DMS 273 (cell line): Measurements from ENCODE around the gene PCLO.
A peak's percentile ranks its signal among the peaks of the same experiment; 100 is the strongest.
"Not testable (repeated sequence)": the region's sequence is repeated elsewhere in the genome, so short reads cannot be mapped to it uniquely, and the experiment has no call there.

Source experiments
- DNase-seq: peaks from one replicate; lab custom pipeline; 2025; ENCODE audit not compliant: unreplicated experiment; lab: John Stamatoyannopoulos, UW

PCLO gene

DNA sequence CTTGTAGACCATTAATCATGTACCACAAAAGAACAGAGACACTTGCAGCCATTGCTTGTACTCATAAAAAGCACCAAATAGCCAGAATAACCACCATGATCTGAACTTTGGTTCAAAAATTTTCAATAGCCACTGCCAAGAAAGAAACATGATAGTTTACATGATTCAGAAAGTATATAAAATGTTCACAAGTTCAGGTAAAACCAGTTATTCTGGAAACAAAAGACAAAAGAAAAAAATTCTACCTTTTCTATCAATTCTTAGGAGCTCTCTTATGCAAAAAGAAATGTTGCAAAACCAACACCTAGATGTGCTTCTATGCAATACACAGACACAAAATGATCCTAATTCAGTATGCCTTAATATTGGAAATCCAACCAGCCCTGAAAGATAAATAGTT is 108.7 kb downstream of the PCLO start:
- DNase-seq, result no peak

DNA sequence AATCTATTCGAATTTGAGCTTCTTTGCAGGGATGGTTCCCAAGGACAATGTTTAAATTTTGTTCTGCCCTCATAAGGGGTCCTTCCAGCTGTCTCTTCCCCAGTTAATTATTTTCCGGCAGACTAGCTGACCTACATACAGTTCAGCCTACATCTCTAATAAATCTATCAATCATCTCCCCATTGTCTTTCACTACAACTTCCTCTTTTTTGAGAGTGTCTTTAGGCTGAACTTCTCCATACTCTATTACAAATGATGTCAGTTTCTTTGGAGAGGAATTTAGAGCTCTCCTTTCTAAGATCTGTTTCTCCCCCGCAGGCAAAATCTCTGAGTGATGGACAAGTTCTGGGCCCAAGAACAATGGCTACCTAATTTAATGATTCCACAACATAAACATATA is 122.2 kb downstream of the PCLO start:
- DNase-seq, result no peak

DNA sequence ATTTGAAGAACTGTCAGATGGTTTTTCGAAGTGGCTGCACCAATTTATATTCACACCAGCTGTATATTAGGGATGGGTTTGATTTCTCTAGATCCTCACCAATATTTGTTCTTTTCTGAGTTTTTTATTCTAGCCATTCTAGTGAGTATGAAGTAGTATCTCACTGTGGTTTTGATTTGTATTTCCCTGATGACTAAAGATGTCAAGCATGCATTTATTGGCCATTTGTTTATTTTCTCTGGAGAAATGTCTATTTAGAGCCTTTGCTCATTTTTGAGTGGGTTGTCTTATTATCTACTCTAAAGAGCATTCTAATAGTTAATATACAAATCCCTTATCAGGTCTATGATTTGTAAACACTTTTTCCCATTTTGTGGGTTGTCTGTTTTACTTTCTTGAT is 123.9 kb downstream of the PCLO start:
- no peak for DNase-seq

DNA sequence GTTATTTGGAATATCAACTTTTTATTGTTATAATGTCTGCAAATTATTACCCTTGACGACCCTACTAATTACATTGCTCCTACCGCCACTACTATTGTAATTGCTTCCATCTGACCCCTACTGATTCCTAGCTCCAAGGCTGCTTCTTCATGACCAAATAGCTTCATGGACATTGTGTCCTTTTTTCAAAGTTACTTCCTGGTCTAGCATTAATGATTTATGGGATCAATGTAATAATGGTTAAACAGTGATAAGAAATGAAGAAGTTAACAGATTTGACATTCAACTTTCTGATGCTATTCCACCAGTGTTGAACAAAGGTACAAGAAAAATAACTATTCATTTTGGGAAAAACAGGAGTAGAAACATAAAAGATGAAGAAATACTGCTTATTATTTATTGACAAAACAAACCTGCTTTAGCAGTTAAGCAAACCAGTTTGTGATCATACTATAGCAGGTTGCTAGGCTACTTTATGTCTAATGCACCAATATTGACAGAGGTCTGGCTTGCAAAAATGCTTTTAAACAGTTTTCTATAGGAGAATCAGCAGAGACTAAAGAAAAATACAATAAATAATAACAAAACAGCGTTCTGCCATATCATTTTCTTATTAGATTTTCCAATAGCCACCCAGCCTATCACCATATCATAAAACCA is 125.8 kb downstream of the PCLO start:
- no peak for DNase-seq

DNA sequence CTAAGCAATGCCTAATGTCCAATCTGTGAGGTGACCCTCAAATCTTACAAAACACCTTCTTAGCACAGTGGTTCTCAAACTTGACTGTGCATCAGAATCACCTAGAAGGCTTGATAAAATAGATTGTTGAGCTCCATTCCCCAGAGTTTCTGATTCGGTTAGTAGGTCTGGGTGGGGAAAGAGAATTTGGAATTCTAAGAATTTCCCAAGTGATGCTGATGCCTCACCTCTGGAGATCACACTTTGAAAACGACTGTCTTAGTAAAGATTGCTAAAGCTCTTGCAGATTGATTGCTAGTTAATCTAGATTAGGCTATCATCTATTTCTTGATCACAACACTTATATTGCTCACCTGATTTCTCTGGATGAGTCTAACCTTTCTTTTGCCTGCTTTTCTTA is 126.6 kb downstream of the PCLO start:
- no peak for DNase-seq

DNA sequence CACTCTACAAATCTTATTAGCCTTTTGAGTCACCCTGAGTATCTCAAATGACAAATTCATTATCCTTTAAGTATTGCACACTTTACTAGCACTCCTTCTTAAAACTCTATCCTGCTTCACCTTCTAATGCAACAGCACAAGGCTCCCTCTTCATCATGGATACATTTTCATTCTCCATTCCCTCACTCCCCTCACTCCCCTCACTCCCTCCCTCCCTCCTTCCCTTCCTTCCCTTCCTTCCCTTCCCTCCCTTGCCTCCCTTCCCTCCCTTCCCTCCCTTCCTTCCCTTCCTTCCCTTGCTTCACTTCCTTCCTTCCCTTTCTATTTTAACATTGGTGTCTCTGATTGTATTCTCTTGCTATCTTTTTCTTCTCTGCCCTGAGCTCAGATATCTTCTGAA is 130.5 kb downstream of the PCLO start:
- DNase-seq, result no peak

GRCh38 chr7:83023817-83024665 is 138.6 kb downstream of the PCLO start:
- DNase-seq, result not testable (repeated sequence)

DNA sequence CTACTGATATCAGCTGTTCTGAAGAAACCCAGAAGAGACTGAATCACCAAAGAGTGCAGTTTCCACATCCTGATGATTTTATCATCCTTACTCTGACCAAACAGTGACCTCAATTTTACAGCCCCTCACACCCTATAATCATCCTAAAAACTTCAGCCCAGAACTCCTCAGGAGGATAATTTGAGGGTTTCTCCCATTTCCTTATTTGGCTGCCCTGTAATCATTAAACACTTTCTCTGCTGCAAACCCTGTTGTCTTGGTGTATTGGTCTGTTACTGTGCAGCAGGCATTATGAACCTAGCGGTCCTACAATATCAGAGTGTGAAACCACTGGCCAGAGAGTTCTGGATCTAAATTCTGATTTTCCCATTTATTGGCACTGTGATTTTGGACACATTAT is 141.7 kb downstream of the PCLO start:
- no peak for DNase-seq

GRCh38 chr7:83020161-83020560 is 142.5 kb downstream of the PCLO start:
- DNase-seq, result no peak

GRCh38 chr7:83015916-83016315 is 146.8 kb downstream of the PCLO start:
- DNase-seq, result peak; percentile 55

- no peak for DNase-seq
These were observed 148.1 kb downstream of the PCLO start for GRCh38 chr7:83014546-83014945.

GRCh38 chr7:83011954-83012353 is 150.7 kb downstream of the PCLO start:
- DNase-seq, result no peak

DNA sequence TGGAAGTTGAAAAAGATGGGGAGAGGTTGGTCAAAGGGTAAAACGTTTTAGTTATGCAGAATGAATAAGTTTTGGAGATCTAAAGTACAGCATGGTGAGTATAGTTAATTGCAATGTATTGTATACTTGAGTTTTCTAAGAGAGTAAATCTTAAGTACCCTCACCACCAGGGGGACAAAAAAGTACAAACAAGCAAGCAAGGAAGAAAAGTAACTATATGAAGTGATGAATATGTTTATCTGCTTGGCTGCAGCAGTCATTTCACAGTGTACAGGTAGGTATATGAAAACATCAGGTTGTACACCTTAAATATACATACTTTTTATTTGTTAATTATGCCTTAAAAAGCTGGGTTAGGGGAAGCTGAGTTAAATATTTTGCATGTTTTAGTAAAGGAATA is 157.3 kb downstream of the PCLO start:
- DNase-seq, result peak; percentile 69

DNA sequence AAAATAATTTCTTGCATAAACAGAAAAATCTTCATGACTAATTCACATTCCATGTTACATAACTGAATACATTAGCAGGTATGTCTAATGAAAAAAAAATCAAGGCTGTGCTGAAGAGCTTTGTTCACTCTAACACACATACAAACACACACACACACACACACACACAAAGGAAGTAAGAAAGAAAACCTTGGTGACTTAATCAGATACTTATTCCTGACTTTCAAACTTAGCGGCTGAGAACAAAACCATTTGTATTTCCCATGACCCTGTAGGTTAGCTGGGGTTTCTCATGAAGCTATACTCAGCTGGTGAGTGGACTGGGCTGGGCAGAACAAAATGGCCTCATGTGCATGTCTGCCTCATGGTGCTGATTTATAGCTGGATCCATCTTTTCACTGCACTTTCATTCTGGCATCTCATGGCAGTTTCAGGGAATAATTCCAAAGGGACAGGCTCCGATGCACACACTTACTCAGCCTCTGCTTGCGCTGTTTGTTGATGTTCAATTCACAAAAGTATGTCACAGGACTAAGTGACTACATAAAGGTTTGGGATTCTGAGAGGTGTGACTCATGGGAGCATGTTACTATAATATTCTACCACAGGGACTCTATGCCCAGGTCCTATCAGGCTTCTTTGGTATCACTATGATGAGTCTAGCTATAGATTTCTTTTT is 161.2 kb downstream of the PCLO start:
- DNase-seq, result no peak

DNA sequence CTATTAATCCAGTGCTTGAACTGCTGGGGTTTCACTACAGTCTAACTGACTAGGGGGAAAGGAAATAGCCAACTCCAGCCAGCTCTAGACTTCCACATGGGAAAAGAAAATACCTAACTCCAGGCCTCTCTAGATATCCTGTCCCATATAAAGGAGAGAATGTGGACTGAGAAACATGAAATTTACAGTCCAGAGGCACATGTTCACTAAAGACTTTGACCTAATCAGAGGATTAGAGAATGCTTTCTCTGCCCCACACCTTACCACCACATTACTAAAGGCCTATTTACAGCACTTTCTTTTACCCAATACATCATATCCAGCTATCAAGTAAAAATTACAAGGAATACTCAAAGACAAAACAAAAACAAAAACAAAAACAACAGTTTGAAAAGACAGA is 164.2 kb downstream of the PCLO start:
- DNase-seq, result no peak

DNA sequence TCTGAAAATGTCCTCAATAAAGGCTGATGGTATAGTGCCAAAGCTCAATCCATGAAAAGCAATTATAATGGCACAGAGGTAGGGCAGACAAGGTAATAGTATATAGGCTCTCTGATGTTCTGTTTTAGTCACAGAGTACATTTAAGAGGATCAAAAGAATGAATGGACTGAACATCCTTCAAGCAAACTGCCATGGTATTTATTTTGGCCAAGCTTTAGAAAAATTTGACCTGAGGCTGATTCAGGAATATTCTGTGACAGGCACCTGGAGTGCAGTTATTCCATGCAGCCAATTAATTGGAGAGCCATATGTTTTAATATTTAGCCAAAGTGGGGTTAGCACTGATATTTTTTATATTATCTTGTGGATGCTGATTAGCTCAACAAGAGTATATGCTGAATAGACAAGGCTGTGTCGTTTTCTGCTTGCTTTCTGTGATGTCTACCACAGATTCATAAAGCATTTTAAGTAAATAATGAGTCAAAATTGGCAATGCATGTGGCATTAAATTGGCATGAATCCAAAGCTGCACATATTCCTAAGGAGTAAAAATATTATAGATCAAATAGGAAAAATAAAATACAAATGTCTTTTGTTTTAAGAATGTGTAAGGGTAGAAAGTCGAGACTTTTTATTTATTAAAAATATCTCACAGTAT is 177.4 kb downstream of the PCLO start:
- peak; percentile 38 for DNase-seq

GRCh38 chr7:82980130-82980788 is 182.4 kb downstream of the PCLO start:
- DNase-seq, result no peak

DNA sequence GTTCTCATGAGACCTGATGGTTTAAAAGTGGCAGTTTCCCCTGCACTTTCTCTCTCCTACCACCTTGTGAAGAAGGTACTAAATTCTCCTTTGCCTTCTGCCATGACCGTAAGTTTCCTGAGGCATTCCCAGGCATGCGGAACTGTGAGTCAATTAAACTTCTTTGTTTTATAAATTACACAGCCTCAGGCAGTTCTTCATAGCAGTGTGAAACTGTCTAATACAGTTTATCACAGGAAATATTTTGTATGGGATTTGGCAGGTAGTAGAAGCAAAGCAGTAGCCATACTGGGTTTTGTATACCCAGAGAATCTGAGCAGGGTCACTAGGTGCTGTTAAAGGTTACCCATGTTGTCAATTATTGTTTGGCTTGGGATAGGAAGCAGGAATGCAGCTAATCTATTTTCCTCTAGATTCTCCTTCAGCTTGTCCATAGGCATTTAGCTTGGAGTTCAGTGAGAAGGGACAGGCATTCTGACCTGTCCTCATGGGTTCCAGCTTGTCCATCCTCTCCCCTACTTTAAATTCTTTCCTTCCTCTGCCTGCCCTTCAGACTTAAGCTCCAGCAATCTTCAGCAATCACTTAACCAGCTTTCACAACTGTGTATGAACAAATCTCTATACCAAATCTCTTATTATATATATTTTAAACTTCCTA is 186.7 kb downstream of the PCLO start:
- no peak for DNase-seq

- DNase-seq, result no peak
These were observed 190.5 kb downstream of the PCLO start for GRCh38 chr7:82972135-82972534.
